Activated CD4-positive, alpha-beta memory T cell treated with anti-CD3 and anti-CD28 coated beads, Interleukin-2, amount 10 ng/mL, durations not matched to agents 7 days and 5 days (primary cell): ENCODE results near the gene F10. TPM values are rescaled to one million over a fixed set of nuclear protein-coding genes. Genes with fewer than 3 reads are reported as not detected.

Experiments used
- CTCF ChIA-PET: fragments of 350-600 bp; sonication (Branson Sonifier 250); formaldehyde crosslinking; loops from one replicate; lab custom pipeline; 2021; ENCODE audit warnings: antibody characterized with exemption, inconsistent platforms; lab: Charles Lee
- POLR2A ChIA-PET: fragments of 350-600 bp; sonication (Branson Sonifier 250); formaldehyde crosslinking; loops from one replicate; lab custom pipeline; 2021; ENCODE audit warnings: antibody characterized with exemption; lab: Charles Lee
- DNase-seq: peaks from one replicate; pipeline ENCODE4 v3.0.0-alpha.2; 2020
- H3K27ac Mint-ChIP-seq: one replicate; pipeline ENCODE4 v1.8.0; 2021; ENCODE audit warnings: mild to moderate bottlenecking, mixed read lengths
- H3K27me3 Mint-ChIP-seq: one replicate; pipeline ENCODE4 v1.8.0; 2021; ENCODE audit warnings: mixed read lengths
- H3K36me3 Mint-ChIP-seq: one replicate; pipeline ENCODE4 v1.8.0; 2021; ENCODE audit warnings: low read depth, mixed read lengths
- H3K4me1 Mint-ChIP-seq: one replicate; pipeline ENCODE4 v1.8.0; 2021; ENCODE audit warnings: mixed read lengths
- H3K4me3 Mint-ChIP-seq: one replicate; pipeline ENCODE4 v1.8.0; 2021; ENCODE audit warnings: mild to moderate bottlenecking, mixed read lengths
- H3K9me3 Mint-ChIP-seq: one replicate; pipeline ENCODE4 v1.8.0; 2021; ENCODE audit warnings: mixed read lengths
- total RNA-seq, 2 experiments: library from RNA; stranded (reverse); gene quantifications; one replicate each; pipeline ENCODE4 v1.2.3, GENCODE V29; 2021

F10 gene
- total RNA-seq, 2 experiments from 2014 or later, result not detected

GRCh38 chr13:113090806-113091205, 31.8 kb upstream of the F10 start:
- no peaks in the 10 kb centered on the region for H3K9me3 Mint-ChIP-seq
- ChIA-PET POLR2A (no interaction called here), CTCF (no interaction called here)
- H3K36me3 Mint-ChIP-seq, result no peaks in the 10 kb centered on the region
- no peak overlapping the region for H3K4me3 Mint-ChIP-seq
- no peaks in the 10 kb centered on the region for H3K27me3 Mint-ChIP-seq
- no peaks in the 10 kb centered on the region for H3K4me1 Mint-ChIP-seq
- no peak for DNase-seq
- H3K27ac Mint-ChIP-seq, result no peak overlapping the region

GRCh38 chr13:113091211-113091771, 31.3 kb upstream of the F10 start:
- Mint-ChIP-seq H3K27me3 (no peaks in the 10 kb centered on the region), H3K27ac (no peak overlapping the region), H3K36me3 (no peaks in the 10 kb centered on the region), H3K4me1 (no peaks in the 10 kb centered on the region), H3K9me3 (no peaks in the 10 kb centered on the region), H3K4me3 (no peak overlapping the region)
- ChIA-PET CTCF (no interaction called here), POLR2A (no interaction called here)
- no peak for DNase-seq

- H3K4me1 Mint-ChIP-seq, result no peaks in the 10 kb centered on the region
- ChIA-PET CTCF (no interaction called here), POLR2A (no interaction called here)
- no peaks in the 10 kb centered on the region for H3K9me3 Mint-ChIP-seq
- DNase-seq, result no peak
- H3K27me3 Mint-ChIP-seq, result no peaks in the 10 kb centered on the region
- no peak overlapping the region for H3K4me3 Mint-ChIP-seq
- no peaks in the 10 kb centered on the region for H3K36me3 Mint-ChIP-seq
- no peak overlapping the region for H3K27ac Mint-ChIP-seq
These were observed 30.5 kb upstream of the F10 start for GRCh38 chr13:113091891-113092775.

- POLR2A ChIA-PET, result no interaction called here
- CTCF ChIA-PET, result no interaction called here
- no peaks in the 10 kb centered on the region for H3K36me3 Mint-ChIP-seq
- no peaks in the 10 kb centered on the region for H3K27me3 Mint-ChIP-seq
- H3K4me1 Mint-ChIP-seq, result no peaks in the 10 kb centered on the region
- DNase-seq, result no peak
- no peaks in the 10 kb centered on the region for H3K9me3 Mint-ChIP-seq
- no peak overlapping the region for H3K4me3 Mint-ChIP-seq
- no peak overlapping the region for H3K27ac Mint-ChIP-seq
These were observed 29.6 kb upstream of the F10 start for GRCh38 chr13:113092776-113093579.

- no peaks in the 10 kb centered on the region for H3K4me1 Mint-ChIP-seq
- H3K27me3 Mint-ChIP-seq, result no peaks in the 10 kb centered on the region
- no peaks in the 10 kb centered on the region for H3K9me3 Mint-ChIP-seq
- H3K36me3 Mint-ChIP-seq, result no peaks in the 10 kb centered on the region
- no peak for DNase-seq
- no peak overlapping the region for H3K27ac Mint-ChIP-seq
- CTCF ChIA-PET, result no interaction called here
- no peak overlapping the region for H3K4me3 Mint-ChIP-seq
- POLR2A ChIA-PET, result no interaction called here
These were observed 28.8 kb upstream of the F10 start for GRCh38 chr13:113093580-113094409.

- H3K36me3 Mint-ChIP-seq, result no peaks in the 10 kb centered on the region
- POLR2A ChIA-PET, result no interaction called here
- H3K4me3 Mint-ChIP-seq, result no peak overlapping the region
- no peak for DNase-seq
- no peaks in the 10 kb centered on the region for H3K27me3 Mint-ChIP-seq
- no peak overlapping the region for H3K27ac Mint-ChIP-seq
- CTCF ChIA-PET, result no interaction called here
- H3K4me1 Mint-ChIP-seq, result no peaks in the 10 kb centered on the region
- H3K9me3 Mint-ChIP-seq, result no peaks in the 10 kb centered on the region
These were observed 28.2 kb upstream of the F10 start for GRCh38 chr13:113094410-113094800.

- no peaks in the 10 kb centered on the region for H3K9me3 Mint-ChIP-seq
- no peaks in the 10 kb centered on the region for H3K36me3 Mint-ChIP-seq
- no peak overlapping the region for H3K27ac Mint-ChIP-seq
- ChIA-PET CTCF (no interaction called here), POLR2A (no interaction called here)
- no peaks in the 10 kb centered on the region for H3K4me1 Mint-ChIP-seq
- no peaks in the 10 kb centered on the region for H3K27me3 Mint-ChIP-seq
- H3K4me3 Mint-ChIP-seq, result no peak overlapping the region
- no peak for DNase-seq
These were observed 27.2 kb upstream of the F10 start for GRCh38 chr13:113095146-113096051.

- Mint-ChIP-seq H3K27ac (no peak overlapping the region), H3K4me1 (no peaks in the 10 kb centered on the region), H3K9me3 (no peaks in the 10 kb centered on the region), H3K36me3 (no peaks in the 10 kb centered on the region), H3K27me3 (no peaks in the 10 kb centered on the region), H3K4me3 (no peak overlapping the region)
- POLR2A ChIA-PET, result no interaction called here
- CTCF ChIA-PET, result no interaction called here
- no peak for DNase-seq
These were observed 26.4 kb upstream of the F10 start for GRCh38 chr13:113096052-113096744.

- no peaks in the 10 kb centered on the region for H3K4me1 Mint-ChIP-seq
- no peaks in the 10 kb centered on the region for H3K36me3 Mint-ChIP-seq
- no peak overlapping the region for H3K4me3 Mint-ChIP-seq
- no peaks in the 10 kb centered on the region for H3K27me3 Mint-ChIP-seq
- POLR2A ChIA-PET, result no interaction called here
- H3K9me3 Mint-ChIP-seq, result no peaks in the 10 kb centered on the region
- DNase-seq, result no peak
- H3K27ac Mint-ChIP-seq, result no peak overlapping the region
- CTCF ChIA-PET, result no interaction called here
These were observed 25.8 kb upstream of the F10 start for GRCh38 chr13:113096745-113097305.

GRCh38 chr13:113097651-113098050, 24.9 kb upstream of the F10 start:
- no peak for DNase-seq
- CTCF ChIA-PET, result no interaction called here

GRCh38 chr13:113098162-113098732, 24.4 kb upstream of the F10 start:
- DNase-seq, result no peak
- no peak overlapping the region for H3K4me3 Mint-ChIP-seq
- H3K4me1 Mint-ChIP-seq, result no peaks in the 10 kb centered on the region
- no peak overlapping the region for H3K27ac Mint-ChIP-seq
- ChIA-PET POLR2A (no interaction called here), CTCF (no interaction called here)
- H3K9me3 Mint-ChIP-seq, result no peaks in the 10 kb centered on the region
- no peaks in the 10 kb centered on the region for H3K36me3 Mint-ChIP-seq
- no peaks in the 10 kb centered on the region for H3K27me3 Mint-ChIP-seq

More at GRCh38 chr13:113097651-113098050, 24.9 kb upstream of the F10 start:
- H3K27ac Mint-ChIP-seq, result no peak overlapping the region
- POLR2A ChIA-PET, result no interaction called here
- H3K27me3 Mint-ChIP-seq, result no peaks in the 10 kb centered on the region
- no peaks in the 10 kb centered on the region for H3K4me1 Mint-ChIP-seq
- H3K4me3 Mint-ChIP-seq, result no peak overlapping the region
- no peaks in the 10 kb centered on the region for H3K36me3 Mint-ChIP-seq
- H3K9me3 Mint-ChIP-seq, result no peaks in the 10 kb centered on the region
